Nephron (organoid): ENCODE data around the gene MRFAP1L1.
A peak's percentile ranks its signal among the peaks of the same experiment; 100 is the strongest.

ENCODE experiments used
- H3K27ac Mint-ChIP-seq, 3 experiments: 2 replicates each; pipeline ENCODE4 v1.8.0; 2020; ENCODE audit warnings: mixed read lengths in 3 of 3, mild to moderate bottlenecking in 2 of 3, moderate library complexity in 1 of 3
- H3K27me3 Mint-ChIP-seq: 2 replicates; pipeline ENCODE4 v1.8.0; 2021; ENCODE audit warnings: low read depth, mild to moderate bottlenecking, moderate library complexity, mixed read lengths
- H3K36me3 Mint-ChIP-seq: 2 replicates; pipeline ENCODE4 v1.8.0; 2020; ENCODE audit warnings: low read depth, mixed read lengths
- H3K4me1 Mint-ChIP-seq: 2 replicates; pipeline ENCODE4 v1.8.0; 2020; ENCODE audit warnings: mixed read lengths
- H3K4me3 Mint-ChIP-seq, 3 experiments: 2 replicates each; pipeline ENCODE4 v1.8.0; 2020; ENCODE audit warnings: mild to moderate bottlenecking in 3 of 3, mixed read lengths in 3 of 3, moderate library complexity in 2 of 3
- H3K9me3 Mint-ChIP-seq: 2 replicates; pipeline ENCODE4 v1.8.0; 2020; ENCODE audit warnings: mixed read lengths
- TF ChIP-seq, protein P1 (sequence below), 3 experiments: fragments of 200-600 bp; sonication (generic); IDR thresholded peaks; one replicate each; pipeline ENCODE4 v1.5.0; 2021; ENCODE audit warnings: antibody characterized with exemption in 3 of 3; ENCODE audit not compliant: unreplicated experiment in 3 of 3

Gene MRFAP1L1

DNA sequence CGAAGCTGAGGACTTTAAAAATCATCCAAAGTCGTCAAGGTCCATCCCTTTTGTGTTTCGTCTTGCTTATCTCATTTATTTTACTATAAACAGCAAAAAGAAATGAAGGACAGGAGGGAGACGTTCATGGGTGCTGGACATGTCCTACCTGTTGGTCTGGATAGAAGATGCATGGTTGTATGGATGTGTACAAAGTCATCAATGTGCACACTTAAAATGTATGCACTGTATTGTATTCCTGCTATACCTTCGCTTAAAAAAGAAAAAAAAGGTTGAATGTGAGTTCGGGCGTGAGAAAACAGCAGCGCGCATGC, 6.0 kb upstream of the MRFAP1L1 start:
- H3K4me3 Mint-ChIP-seq = peak overlapping the region; percentile 90 to 92 (median 91)
- H3K27me3 Mint-ChIP-seq = peaks cover 15% of the 10 kb centered on the region
- peaks cover 4% of the 10 kb centered on the region for H3K9me3 Mint-ChIP-seq
- H3K27ac Mint-ChIP-seq = peak overlapping the region; percentile 81 to 99 (median 98)
- TF ChIP-seq, protein P1, sequence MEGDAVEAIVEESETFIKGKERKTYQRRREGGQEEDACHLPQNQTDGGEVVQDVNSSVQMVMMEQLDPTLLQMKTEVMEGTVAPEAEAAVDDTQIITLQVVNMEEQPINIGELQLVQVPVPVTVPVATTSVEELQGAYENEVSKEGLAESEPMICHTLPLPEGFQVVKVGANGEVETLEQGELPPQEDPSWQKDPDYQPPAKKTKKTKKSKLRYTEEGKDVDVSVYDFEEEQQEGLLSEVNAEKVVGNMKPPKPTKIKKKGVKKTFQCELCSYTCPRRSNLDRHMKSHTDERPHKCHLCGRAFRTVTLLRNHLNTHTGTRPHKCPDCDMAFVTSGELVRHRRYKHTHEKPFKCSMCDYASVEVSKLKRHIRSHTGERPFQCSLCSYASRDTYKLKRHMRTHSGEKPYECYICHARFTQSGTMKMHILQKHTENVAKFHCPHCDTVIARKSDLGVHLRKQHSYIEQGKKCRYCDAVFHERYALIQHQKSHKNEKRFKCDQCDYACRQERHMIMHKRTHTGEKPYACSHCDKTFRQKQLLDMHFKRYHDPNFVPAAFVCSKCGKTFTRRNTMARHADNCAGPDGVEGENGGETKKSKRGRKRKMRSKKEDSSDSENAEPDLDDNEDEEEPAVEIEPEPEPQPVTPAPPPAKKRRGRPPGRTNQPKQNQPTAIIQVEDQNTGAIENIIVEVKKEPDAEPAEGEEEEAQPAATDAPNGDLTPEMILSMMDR (IDR thresholded peaks at IDR 0.05; ENCODE audit: unreplicated experiment in 3 of 3) = no peak
- H3K4me1 Mint-ChIP-seq = peaks cover 18% of the 10 kb centered on the region
- no peaks in the 10 kb centered on the region for H3K36me3 Mint-ChIP-seq

DNA sequence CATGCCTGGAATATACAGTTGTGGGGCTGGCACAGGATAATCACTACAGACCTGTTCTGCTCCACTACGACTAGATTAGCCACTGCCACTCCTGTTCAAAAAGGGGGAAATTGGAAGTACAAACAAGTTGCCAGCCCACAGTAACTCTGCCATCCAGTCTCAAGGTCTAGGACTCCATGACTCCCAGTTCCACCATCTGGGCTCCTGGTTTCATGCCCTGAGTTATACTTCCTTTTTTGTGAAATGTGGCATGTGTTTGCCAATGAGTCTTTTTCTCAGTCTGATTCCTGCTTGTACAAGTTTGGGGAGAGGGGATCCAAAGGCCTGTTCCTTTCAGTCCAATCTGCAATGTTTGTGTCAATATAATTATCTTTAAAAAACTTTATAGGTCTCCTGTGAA, 5.3 kb upstream of the MRFAP1L1 start:
- Mint-ChIP-seq H3K4me3 (peak overlapping the region; percentile 51 to 76 (median 70)), H3K27me3 (peaks cover 15% of the 10 kb centered on the region), H3K9me3 (peaks cover 4% of the 10 kb centered on the region), H3K36me3 (no peaks in the 10 kb centered on the region), H3K4me1 (peaks cover 22% of the 10 kb centered on the region), H3K27ac (peak overlapping the region in 1 of 3 experiments; percentile 64)
- TF ChIP-seq, protein P1 (IDR thresholded peaks at IDR 0.05; ENCODE audit: unreplicated experiment in 3 of 3) = no peak

DNA sequence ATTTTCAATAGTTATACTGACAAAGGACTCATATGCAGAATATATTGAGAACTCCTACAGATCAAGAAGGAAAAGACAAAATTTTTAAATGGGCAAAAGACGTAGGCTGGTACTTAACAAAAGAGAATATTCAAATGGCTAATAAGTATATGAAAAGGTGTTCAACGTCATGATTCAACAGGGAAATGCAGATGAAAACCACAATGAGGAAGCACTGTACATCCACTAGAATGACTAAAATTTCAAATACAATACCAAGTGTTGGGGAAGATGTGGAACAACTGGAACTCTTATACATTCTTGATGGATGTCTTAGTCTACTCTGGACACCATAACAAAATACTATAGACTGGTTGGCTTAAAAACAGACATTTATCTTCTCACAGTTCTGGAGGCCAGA, 1.3 kb upstream of the MRFAP1L1 start:
- no peak overlapping the region for H3K27ac Mint-ChIP-seq
- H3K4me3 Mint-ChIP-seq = peak overlapping the region; percentile 42 to 93 (median 48)
- TF ChIP-seq, protein P1 (IDR thresholded peaks at IDR 0.05; ENCODE audit: unreplicated experiment in 3 of 3) = no peak
- H3K27me3 Mint-ChIP-seq = peaks cover 20% of the 10 kb centered on the region
- H3K36me3 Mint-ChIP-seq = peaks cover 38% of the 10 kb centered on the region
- H3K4me1 Mint-ChIP-seq = peaks cover 36% of the 10 kb centered on the region
- peaks cover 25% of the 10 kb centered on the region for H3K9me3 Mint-ChIP-seq

DNA sequence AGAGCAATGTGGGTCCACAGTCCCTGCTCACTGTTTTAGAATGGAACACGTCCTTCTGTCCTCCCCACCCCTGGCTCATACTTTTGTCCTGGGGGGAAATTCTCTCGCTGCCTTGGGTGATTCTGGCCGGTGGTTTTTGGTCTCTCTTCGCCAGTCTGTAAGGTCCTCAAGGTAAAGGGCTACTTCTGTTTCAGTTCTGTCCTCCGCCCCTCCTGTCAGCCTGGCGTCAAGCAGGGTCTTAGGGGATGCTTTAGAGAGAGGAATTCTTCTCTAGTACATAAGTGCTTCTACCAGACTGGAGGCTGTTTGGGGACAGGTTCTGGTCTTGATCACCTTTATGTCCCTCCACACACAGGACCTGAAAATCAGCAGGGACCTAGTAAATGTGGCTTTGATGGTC, 617 bp upstream of the MRFAP1L1 start:
- peaks cover 29% of the 10 kb centered on the region for H3K9me3 Mint-ChIP-seq
- H3K4me3 Mint-ChIP-seq = peak overlapping the region; percentile 93 to 99 (median 98)
- TF ChIP-seq, protein P1 (IDR thresholded peaks at IDR 0.05; ENCODE audit: unreplicated experiment in 3 of 3) = no peak
- H3K27me3 Mint-ChIP-seq = peaks cover 20% of the 10 kb centered on the region
- H3K27ac Mint-ChIP-seq = peak overlapping the region; percentile 95 to 97 (median 96)
- peaks cover 45% of the 10 kb centered on the region for H3K36me3 Mint-ChIP-seq
- peaks cover 30% of the 10 kb centered on the region for H3K4me1 Mint-ChIP-seq

DNA sequence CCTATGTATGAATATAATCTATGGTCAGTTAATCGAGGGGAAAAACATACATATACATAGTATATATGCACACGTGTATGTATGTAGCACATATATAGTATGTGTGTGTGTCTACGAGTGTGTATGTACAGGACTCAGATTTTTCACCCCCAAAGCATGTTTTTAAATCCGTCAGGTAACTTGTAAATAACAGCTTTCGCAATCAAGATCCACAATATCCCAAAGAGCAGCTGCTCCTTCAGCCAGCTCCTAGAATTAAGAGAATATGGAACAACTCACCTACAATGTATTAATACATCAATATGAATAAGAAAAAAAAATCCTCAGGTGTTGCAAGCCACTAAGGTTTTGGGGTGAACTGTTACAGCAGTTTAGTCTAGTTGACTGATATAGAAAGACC, 3.5 kb downstream of the MRFAP1L1 start:
- H3K4me1 Mint-ChIP-seq = peaks cover 30% of the 10 kb centered on the region
- H3K36me3 Mint-ChIP-seq = peaks cover 85% of the 10 kb centered on the region
- H3K9me3 Mint-ChIP-seq = peaks cover 48% of the 10 kb centered on the region
- H3K4me3 Mint-ChIP-seq = peak overlapping the region in 2 of 3 experiments; percentile 28 to 59
- H3K27ac Mint-ChIP-seq = no peak overlapping the region
- TF ChIP-seq, protein P1 (IDR thresholded peaks at IDR 0.05; ENCODE audit: unreplicated experiment in 3 of 3) = no peak
- peaks cover 5% of the 10 kb centered on the region for H3K27me3 Mint-ChIP-seq

DNA sequence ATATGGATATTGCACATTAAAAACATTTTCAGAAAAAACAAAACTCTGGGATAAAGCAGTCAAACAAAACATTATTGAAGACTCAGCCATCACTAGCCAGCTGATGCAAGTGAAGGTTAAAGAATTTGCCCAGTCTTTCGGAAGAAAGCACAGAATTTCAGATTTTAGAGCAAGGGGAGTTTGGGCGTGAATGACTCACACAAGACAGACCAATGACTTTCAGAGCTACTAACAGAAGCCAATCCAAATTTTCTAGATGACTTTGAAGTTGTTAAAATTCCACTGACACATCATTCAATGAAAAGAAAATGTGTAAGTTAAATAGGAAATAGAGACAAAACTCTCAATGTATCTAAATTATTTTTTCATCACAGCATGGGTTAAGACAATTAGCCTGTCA, 4.0 kb downstream of the MRFAP1L1 start:
- Mint-ChIP-seq H3K4me1 (peaks cover 30% of the 10 kb centered on the region), H3K27ac (no peak overlapping the region), H3K9me3 (peaks cover 48% of the 10 kb centered on the region), H3K36me3 (peaks cover 87% of the 10 kb centered on the region), H3K27me3 (peaks cover 5% of the 10 kb centered on the region), H3K4me3 (peak overlapping the region in 2 of 3 experiments; percentile 17 to 45)
- TF ChIP-seq, protein P1 (IDR thresholded peaks at IDR 0.05; ENCODE audit: unreplicated experiment in 3 of 3) = no peak
